Measurements from ENCODE around the gene PEX14. TPM values are rescaled to one million over a fixed set of nuclear protein-coding genes. Genes with fewer than 3 reads are reported as not detected.

The PEX14 gene
- total RNA-seq, 1 donor from 2014 or later = 17.8 TPM

GRCh38 chr1:10536133-10536770 is 61.5 kb downstream of the PEX14 start:
- intact Hi-C loops (cut with micrococcal nuclease) = no loop called here
- Mint-ChIP-seq H3K4me1 (no peaks in the 10 kb centered on the region), H3K4me3 (no peak overlapping the region), H3K9me3 (no peaks in the 10 kb centered on the region), H3K27ac (no peak overlapping the region), H3K36me3 (ENCODE audit: low read depth) (peaks cover 42% of the 10 kb centered on the region), H3K27me3 (no peaks in the 10 kb centered on the region)
- ATAC-seq (ENCODE audit: low read depth) (no peak), DNase-seq (no peak)
- TF ChIP-seq CTCF (IDR thresholded peaks at IDR 0.05) = no peak
- ChIA-PET POLR2A (no interaction called here), CTCF (no interaction called here)

GRCh38 chr1:10537082-10537766 is 62.5 kb downstream of the PEX14 start:
- no peak overlapping the region for H3K27ac Mint-ChIP-seq
- H3K9me3 Mint-ChIP-seq = no peaks in the 10 kb centered on the region
- intact Hi-C loops (cut with micrococcal nuclease) = no loop called here
- no peak for DNase-seq
- ChIA-PET POLR2A (interaction anchor here (0.6 kb wide), 1 partner anchor 13 kb away, joined by 3 read pairs; no protein-coding TSS in a partner anchor), CTCF (interaction anchor here (0.6 kb wide), 1 partner anchor 30 kb away, joined by 3 read pairs; no protein-coding TSS in a partner anchor)
- H3K4me1 Mint-ChIP-seq = no peaks in the 10 kb centered on the region
- TF ChIP-seq CTCF (IDR thresholded peaks at IDR 0.05) = no peak
- no peak for ATAC-seq (ENCODE audit: low read depth)
- H3K27me3 Mint-ChIP-seq = no peaks in the 10 kb centered on the region
- no peak overlapping the region for H3K4me3 Mint-ChIP-seq
- peaks cover 52% of the 10 kb centered on the region for H3K36me3 Mint-ChIP-seq (ENCODE audit: low read depth)

GRCh38 chr1:10538646-10539355 is 64.1 kb downstream of the PEX14 start:
- Mint-ChIP-seq H3K9me3 (no peaks in the 10 kb centered on the region), H3K27me3 (no peaks in the 10 kb centered on the region), H3K36me3 (ENCODE audit: low read depth) (peaks cover 65% of the 10 kb centered on the region), H3K4me1 (no peaks in the 10 kb centered on the region), H3K27ac (no peak overlapping the region), H3K4me3 (no peak overlapping the region)
- ATAC-seq (ENCODE audit: low read depth) (no peak), DNase-seq (no peak)
- POLR2A ChIA-PET = no interaction called here
- intact Hi-C loops (cut with micrococcal nuclease) = no loop called here
- TF ChIP-seq CTCF (IDR thresholded peaks at IDR 0.05) = no peak
- CTCF ChIA-PET = no interaction called here

- intact Hi-C loops (cut with micrococcal nuclease) = no loop called here
- TF ChIP-seq CTCF (IDR thresholded peaks at IDR 0.05) = no peak
- POLR2A ChIA-PET = no interaction called here
- ATAC-seq (ENCODE audit: low read depth) (no peak), DNase-seq (no peak)
- Mint-ChIP-seq H3K27me3 (no peaks in the 10 kb centered on the region), H3K4me3 (no peak overlapping the region), H3K4me1 (no peaks in the 10 kb centered on the region), H3K9me3 (no peaks in the 10 kb centered on the region), H3K27ac (no peak overlapping the region), H3K36me3 (ENCODE audit: low read depth) (peaks cover 67% of the 10 kb centered on the region)
- CTCF ChIA-PET = no interaction called here
Measured at GRCh38 chr1:10539411-10540043, 64.8 kb downstream of the PEX14 start.
